ENCODE data around the gene PDGFC. TPM values are rescaled to one million over a fixed set of nuclear protein-coding genes. Genes with fewer than 3 reads are reported as not detected.

PDGFC gene
- total and polyA plus RNA-seq, 2 of the 13 experiments (the other 11 are each of a cell fraction or from before 2014, with no cell fraction given): 4.6 to 9.1 TPM

- no peak for TF ChIP-seq RERE (CRISPR knock-in tag; IDR thresholded peaks at IDR 0.05; ENCODE audit: low read depth)
- TF ChIP-seq ZNF724P (CRISPR knock-in tag; IDR thresholded peaks at IDR 0.05; ENCODE audit: borderline replicate concordance): no peak
Observed at GRCh38 chr4:156962058-156962358, 9.6 kb downstream of the PDGFC start (continued).

GRCh38 chr4:156961196-156962057, 10.2 kb downstream of the PDGFC start:
- Histone ChIP-seq H3K4me2 (ENCODE audit: low read depth, low read length) (no peak overlapping the region), H3K4me3 (replicated peaks in 1 of 3; ENCODE audit: insufficient read depth in 1 of 3, low read depth in 2 of 3, low read length in 3 of 3) (no peak overlapping the region), H2AFZ (ENCODE audit: low read length) (no peak overlapping the region), H3K27ac (ENCODE audit: extremely low read length, insufficient read depth, low read length) (no peak overlapping the region), H3K4me1 (ENCODE audit: insufficient read depth, low read length) (peaks cover 41% of the 10 kb centered on the region), H3K27me3 (ENCODE audit: control insufficient read depth in 1 of 2, insufficient read depth in 2 of 2, low read length in 2 of 2) (no peaks in the 10 kb centered on the region), H3K9ac (ENCODE audit: insufficient read depth, low read depth, low read length) (no peak overlapping the region), H3K36me3 (replicated peaks in 1 of 2; ENCODE audit: control insufficient read depth in 1 of 2, insufficient read depth in 2 of 2, low read length in 2 of 2) (no peaks in the 10 kb centered on the region), H3K9me3 (ENCODE audit: low read length) (no peaks in the 10 kb centered on the region), H3K79me2 (ENCODE audit: insufficient read depth, low read length) (peaks cover 6% of the 10 kb centered on the region), H4K20me1 (ENCODE audit: insufficient read depth, low read length) (no peaks in the 10 kb centered on the region)
- no peak for DNase-seq (ENCODE audit: low spot score)
- 84% methylated on average over 9 of the region's 9 CpGs for WGBS (ENCODE audit: low lambda C conversion rate)
- BruUV-seq (replicated peaks): no TSS peak
- intact Hi-C loops (cut with micrococcal nuclease; ENCODE audit: unreplicated experiment): loop anchor here (10.0 kb wide), 1 partner anchor 277 kb away; no protein-coding TSS in a partner anchor
- in situ Hi-C loops (cut with HindIII; ENCODE audit: extremely low pct_ligation_motif_present, low pct_unique_long_range_greater_than_20kb): loop anchor here (25.0 kb wide), 1 partner anchor 1076 kb away; no protein-coding TSS in a partner anchor
- CTCF ChIA-PET (ENCODE audit: low intra/inter-chr PET ratio, low total read pairs): no interaction called here
- peak; percentile 25; the same call in 1 of the 3 replicates for ATAC-seq
- FAIRE-seq: no peak
- no peak for TF ChIP-seq MTERF4 (CRISPR knock-in tag; IDR thresholded peaks at IDR 0.05)
- no peak for TF ChIP-seq ZBTB37 (CRISPR knock-in tag; IDR thresholded peaks at IDR 0.05)
- 0 out of 2 replicates have a peak, but pooled peaks have one; percentile 20 for TF ChIP-seq BCL6 (CRISPR knock-in tag; IDR thresholded peaks at IDR 0.05)
- TF ChIP-seq ZNF672 (CRISPR knock-in tag; IDR thresholded peaks at IDR 0.05): no peak
- POLR2A ChIA-PET: no interaction called here

All from HepG2 (cell line).